ENCODE results near the gene GHDC.
"Not testable (repeated sequence)": the region's sequence is repeated elsewhere in the genome, so short reads cannot be mapped to it uniquely, and the experiment has no call there.

The GHDC gene

GRCh38 chr17:42219280-42219679, 25.0 kb upstream of the GHDC start:
- not testable (repeated sequence) for H3K9me3 Mint-ChIP-seq; H3K4me1 Mint-ChIP-seq; DNase-seq (ENCODE audit: low spot score in 2 of 2); H3K27ac Mint-ChIP-seq; ATAC-seq; H3K4me3 Mint-ChIP-seq
- peaks cover 96% of the 10 kb centered on the region for H3K36me3 Mint-ChIP-seq

GRCh38 chr17:42214156-42214555, 19.9 kb upstream of the GHDC start:
- peaks cover 99% of the 10 kb centered on the region for H3K36me3 Mint-ChIP-seq
- no peaks in the 10 kb centered on the region for H3K9me3 Mint-ChIP-seq
- no peak overlapping the region for H3K4me3 Mint-ChIP-seq
- ATAC-seq (no peak), DNase-seq (ENCODE audit: low spot score in 2 of 2) (no peak)
- H3K4me1 Mint-ChIP-seq: no peaks in the 10 kb centered on the region
- no peak overlapping the region for H3K27ac Mint-ChIP-seq

- DNase-seq (ENCODE audit: low spot score in 2 of 2) (no peak), ATAC-seq (no peak)
- no peak overlapping the region for H3K27ac Mint-ChIP-seq
- H3K9me3 Mint-ChIP-seq: no peaks in the 10 kb centered on the region
- H3K4me1 Mint-ChIP-seq: no peaks in the 10 kb centered on the region
- no peak overlapping the region for H3K4me3 Mint-ChIP-seq
- H3K36me3 Mint-ChIP-seq: peaks cover 100% of the 10 kb centered on the region
These were observed 18.1 kb upstream of the GHDC start for GRCh38 chr17:42212382-42212781.

GRCh38 chr17:42211921-42212341, 17.6 kb upstream of the GHDC start:
- not testable (repeated sequence) for DNase-seq (ENCODE audit: low spot score in 2 of 2); ATAC-seq; H3K9me3 Mint-ChIP-seq; H3K27ac Mint-ChIP-seq; H3K4me3 Mint-ChIP-seq; H3K4me1 Mint-ChIP-seq
- H3K36me3 Mint-ChIP-seq: peaks cover 100% of the 10 kb centered on the region

GRCh38 chr17:42210046-42210445, 15.8 kb upstream of the GHDC start:
- peaks cover 100% of the 10 kb centered on the region for H3K36me3 Mint-ChIP-seq
- H3K27ac Mint-ChIP-seq: no peak overlapping the region
- no peaks in the 10 kb centered on the region for H3K4me1 Mint-ChIP-seq
- DNase-seq (ENCODE audit: low spot score in 2 of 2) (no peak), ATAC-seq (no peak)
- no peak overlapping the region for H3K4me3 Mint-ChIP-seq
- H3K9me3 Mint-ChIP-seq: no peaks in the 10 kb centered on the region

- H3K9me3 Mint-ChIP-seq; H3K4me1 Mint-ChIP-seq; DNase-seq (ENCODE audit: low spot score in 2 of 2); ATAC-seq; H3K4me3 Mint-ChIP-seq: not testable (repeated sequence)
- Mint-ChIP-seq H3K36me3 (peaks cover 100% of the 10 kb centered on the region), H3K27ac (peak overlapping the region; percentile 48)
These were observed 11.9 kb upstream of the GHDC start for GRCh38 chr17:42206153-42206612.

GRCh38 chr17:42203354-42203753, 9.1 kb upstream of the GHDC start:
- Mint-ChIP-seq H3K4me3 (no peak overlapping the region), H3K27ac (no peak overlapping the region), H3K4me1 (no peaks in the 10 kb centered on the region), H3K36me3 (peaks cover 99% of the 10 kb centered on the region), H3K9me3 (no peaks in the 10 kb centered on the region)
- no peak for ATAC-seq
- no peak for DNase-seq (ENCODE audit: low spot score in 2 of 2)

GRCh38 chr17:42202696-42203095, 8.4 kb upstream of the GHDC start:
- no peak for ATAC-seq
- H3K4me3 Mint-ChIP-seq: no peak overlapping the region
- peak overlapping the region; percentile 36 for H3K27ac Mint-ChIP-seq
- H3K4me1 Mint-ChIP-seq: peaks cover under 1% of the 10 kb centered on the region
- no peak for DNase-seq (ENCODE audit: low spot score in 2 of 2)
- no peaks in the 10 kb centered on the region for H3K9me3 Mint-ChIP-seq
- H3K36me3 Mint-ChIP-seq: peaks cover 95% of the 10 kb centered on the region

- H3K4me3 Mint-ChIP-seq: no peak overlapping the region
- H3K4me1 Mint-ChIP-seq: peaks cover 5% of the 10 kb centered on the region
- no peaks in the 10 kb centered on the region for H3K9me3 Mint-ChIP-seq
- DNase-seq (ENCODE audit: low spot score in 2 of 2) (no peak), ATAC-seq (no peak)
- H3K27ac Mint-ChIP-seq: peak overlapping the region; percentile 36
- peaks cover 95% of the 10 kb centered on the region for H3K36me3 Mint-ChIP-seq
These were observed 7.9 kb upstream of the GHDC start for GRCh38 chr17:42202159-42202558.

GRCh38 chr17:42201458-42201772, 7.1 kb upstream of the GHDC start:
- Mint-ChIP-seq H3K9me3 (no peaks in the 10 kb centered on the region), H3K4me1 (peaks cover 5% of the 10 kb centered on the region), H3K27ac (peak overlapping the region; percentile 36), H3K4me3 (no peak overlapping the region), H3K36me3 (peaks cover 95% of the 10 kb centered on the region)
- ATAC-seq (no peak), DNase-seq (ENCODE audit: low spot score in 2 of 2) (no peak)

GRCh38 chr17:42200706-42201457, 6.6 kb upstream of the GHDC start:
- no peak for ATAC-seq
- Mint-ChIP-seq H3K9me3 (no peaks in the 10 kb centered on the region), H3K36me3 (peaks cover 90% of the 10 kb centered on the region), H3K4me1 (peaks cover 5% of the 10 kb centered on the region), H3K4me3 (no peak overlapping the region), H3K27ac (peak overlapping the region; percentile 58)
- DNase-seq (ENCODE audit: low spot score in 2 of 2): no peak

GRCh38 chr17:42199416-42200011, 5.2 kb upstream of the GHDC start:
- no peak for DNase-seq (ENCODE audit: low spot score in 2 of 2)
- H3K36me3 Mint-ChIP-seq: peaks cover 79% of the 10 kb centered on the region
- H3K4me3 Mint-ChIP-seq: no peak overlapping the region
- ATAC-seq: no peak
- no peaks in the 10 kb centered on the region for H3K9me3 Mint-ChIP-seq
- peaks cover 7% of the 10 kb centered on the region for H3K4me1 Mint-ChIP-seq
- peak overlapping the region; percentile 74 for H3K27ac Mint-ChIP-seq

- Mint-ChIP-seq H3K4me3 (no peak overlapping the region), H3K36me3 (peaks cover 79% of the 10 kb centered on the region), H3K4me1 (peaks cover 13% of the 10 kb centered on the region), H3K9me3 (no peaks in the 10 kb centered on the region), H3K27ac (no peak overlapping the region)
- DNase-seq (ENCODE audit: low spot score in 2 of 2): no peak
- ATAC-seq: no peak
These were observed 4.6 kb upstream of the GHDC start for GRCh38 chr17:42198897-42199296.

- peaks cover 74% of the 10 kb centered on the region for H3K36me3 Mint-ChIP-seq
- no peak overlapping the region for H3K27ac Mint-ChIP-seq
- H3K4me3 Mint-ChIP-seq: no peak overlapping the region
- H3K4me1 Mint-ChIP-seq: peaks cover 24% of the 10 kb centered on the region
- DNase-seq (ENCODE audit: low spot score in 2 of 2) (no peak), ATAC-seq (no peak)
- no peaks in the 10 kb centered on the region for H3K9me3 Mint-ChIP-seq
These were observed 3.4 kb upstream of the GHDC start for GRCh38 chr17:42197564-42198156.

- H3K9me3 Mint-ChIP-seq: no peaks in the 10 kb centered on the region
- no peak for DNase-seq (ENCODE audit: low spot score in 2 of 2)
- ATAC-seq: no peak
- peaks cover 29% of the 10 kb centered on the region for H3K4me1 Mint-ChIP-seq
- peak overlapping the region; percentile 89 for H3K4me3 Mint-ChIP-seq
- peak overlapping the region; percentile 90 for H3K27ac Mint-ChIP-seq
- peaks cover 33% of the 10 kb centered on the region for H3K36me3 Mint-ChIP-seq
These were observed 902 bp downstream of the GHDC start for GRCh38 chr17:42193216-42193968.

All from stimulated activated effector memory CD8-positive, alpha-beta T cell treated with anti-CD3 and anti-CD28 coated beads, Interleukin-12 subunit alpha, Interleukin-12 subunit beta, amount 100 ng/mL, for 72 hours (primary cell).